Measurements from ENCODE around the gene ARAP1.

The ARAP1 gene

DNA sequence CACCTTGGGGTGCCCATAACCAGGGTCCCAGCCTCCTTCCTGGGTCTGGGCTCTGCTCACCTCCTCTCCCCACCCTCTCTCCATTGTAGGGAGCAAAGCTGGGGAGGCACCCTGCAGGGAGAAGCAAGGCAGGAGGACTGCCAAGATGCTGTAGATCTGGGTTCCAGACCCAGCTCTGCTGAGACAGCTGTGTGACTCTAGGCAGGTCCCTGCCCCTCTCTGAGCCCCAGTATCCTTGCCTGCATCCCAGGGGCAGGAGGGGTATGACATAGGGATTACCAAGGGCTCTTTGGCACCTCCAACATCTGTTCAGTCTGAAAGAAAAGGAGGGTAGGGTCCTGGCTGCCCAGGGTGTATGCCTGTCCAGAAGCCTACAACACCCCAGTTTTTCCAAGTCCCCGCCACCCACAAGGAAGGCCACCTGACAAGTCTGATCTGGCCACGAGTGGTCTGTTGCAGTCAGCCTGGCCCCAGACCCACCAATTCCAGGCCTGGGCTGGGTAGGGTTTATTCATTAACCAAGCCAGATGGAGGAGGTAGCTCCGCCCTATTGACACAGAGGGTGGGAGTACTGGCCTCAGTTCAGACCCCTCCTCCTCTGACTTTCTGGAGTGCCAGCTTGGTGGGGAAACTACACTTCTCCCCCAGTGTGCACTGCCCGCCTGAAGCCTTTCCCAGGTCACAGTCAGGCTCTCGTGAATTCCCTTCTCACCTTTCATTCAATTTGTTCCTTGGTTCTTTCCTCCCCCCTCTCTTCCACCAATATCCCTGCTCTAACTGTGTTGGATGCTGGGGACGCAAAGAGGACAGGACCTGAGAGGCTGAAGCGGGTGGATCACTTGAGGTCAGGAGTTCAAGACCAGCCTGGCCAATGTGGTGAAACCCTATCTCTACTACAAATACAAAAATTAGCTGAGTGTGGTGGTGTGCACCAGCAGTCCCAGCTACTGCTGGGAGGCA is 26.6 kb upstream of the ARAP1 start:
- TF ChIP-seq, protein P1, sequence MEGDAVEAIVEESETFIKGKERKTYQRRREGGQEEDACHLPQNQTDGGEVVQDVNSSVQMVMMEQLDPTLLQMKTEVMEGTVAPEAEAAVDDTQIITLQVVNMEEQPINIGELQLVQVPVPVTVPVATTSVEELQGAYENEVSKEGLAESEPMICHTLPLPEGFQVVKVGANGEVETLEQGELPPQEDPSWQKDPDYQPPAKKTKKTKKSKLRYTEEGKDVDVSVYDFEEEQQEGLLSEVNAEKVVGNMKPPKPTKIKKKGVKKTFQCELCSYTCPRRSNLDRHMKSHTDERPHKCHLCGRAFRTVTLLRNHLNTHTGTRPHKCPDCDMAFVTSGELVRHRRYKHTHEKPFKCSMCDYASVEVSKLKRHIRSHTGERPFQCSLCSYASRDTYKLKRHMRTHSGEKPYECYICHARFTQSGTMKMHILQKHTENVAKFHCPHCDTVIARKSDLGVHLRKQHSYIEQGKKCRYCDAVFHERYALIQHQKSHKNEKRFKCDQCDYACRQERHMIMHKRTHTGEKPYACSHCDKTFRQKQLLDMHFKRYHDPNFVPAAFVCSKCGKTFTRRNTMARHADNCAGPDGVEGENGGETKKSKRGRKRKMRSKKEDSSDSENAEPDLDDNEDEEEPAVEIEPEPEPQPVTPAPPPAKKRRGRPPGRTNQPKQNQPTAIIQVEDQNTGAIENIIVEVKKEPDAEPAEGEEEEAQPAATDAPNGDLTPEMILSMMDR (conservative IDR thresholded peaks at IDR 0.05; ENCODE audit: control insufficient read depth, insufficient read depth, low read depth, low read length) = no peak
- no peak for DNase-seq (ENCODE audit: low read depth)
- H3K4me3 ChIP-seq (ENCODE audit: control insufficient read depth, low read depth, low read length) = no peak overlapping the region

DNA sequence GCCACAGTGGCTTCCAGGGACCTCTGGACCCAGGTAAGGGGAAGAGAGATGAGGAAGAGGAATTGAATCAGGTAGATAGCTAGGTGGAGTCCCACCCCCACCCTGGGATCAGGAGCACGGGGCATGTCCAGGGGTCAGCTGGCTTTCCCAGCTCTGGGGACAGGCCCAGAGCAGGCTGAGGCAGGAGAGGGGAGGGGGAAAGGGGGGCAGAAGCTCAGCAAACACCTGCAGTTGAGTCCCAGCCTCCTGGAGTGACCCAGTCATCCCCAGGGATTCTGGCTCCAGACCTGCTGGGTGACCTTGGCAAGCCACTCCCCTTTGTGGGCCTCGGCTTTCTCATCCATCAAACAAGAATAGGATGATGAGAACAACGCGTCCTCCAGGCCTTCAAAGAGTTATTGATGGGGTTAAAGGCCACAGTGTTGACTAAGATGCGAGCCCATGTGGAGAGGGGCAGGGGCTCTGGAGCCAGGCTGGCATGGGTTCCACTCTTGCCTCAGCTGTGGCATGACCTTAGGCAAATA is 25.6 kb upstream of the ARAP1 start:
- H3K4me3 ChIP-seq (ENCODE audit: control insufficient read depth, low read depth, low read length) = no peak overlapping the region
- TF ChIP-seq, protein P1 (conservative IDR thresholded peaks at IDR 0.05; ENCODE audit: control insufficient read depth, insufficient read depth, low read depth, low read length) = no peak
- no peak for DNase-seq (ENCODE audit: low read depth)

GRCh38 chr11:72776844-72777754 is 24.9 kb upstream of the ARAP1 start:
- TF ChIP-seq, protein P1 (conservative IDR thresholded peaks at IDR 0.05; ENCODE audit: control insufficient read depth, insufficient read depth, low read depth, low read length) = no peak
- H3K4me3 ChIP-seq (ENCODE audit: control insufficient read depth, low read depth, low read length) = no peak overlapping the region
- DNase-seq (ENCODE audit: low read depth) = no peak

DNA sequence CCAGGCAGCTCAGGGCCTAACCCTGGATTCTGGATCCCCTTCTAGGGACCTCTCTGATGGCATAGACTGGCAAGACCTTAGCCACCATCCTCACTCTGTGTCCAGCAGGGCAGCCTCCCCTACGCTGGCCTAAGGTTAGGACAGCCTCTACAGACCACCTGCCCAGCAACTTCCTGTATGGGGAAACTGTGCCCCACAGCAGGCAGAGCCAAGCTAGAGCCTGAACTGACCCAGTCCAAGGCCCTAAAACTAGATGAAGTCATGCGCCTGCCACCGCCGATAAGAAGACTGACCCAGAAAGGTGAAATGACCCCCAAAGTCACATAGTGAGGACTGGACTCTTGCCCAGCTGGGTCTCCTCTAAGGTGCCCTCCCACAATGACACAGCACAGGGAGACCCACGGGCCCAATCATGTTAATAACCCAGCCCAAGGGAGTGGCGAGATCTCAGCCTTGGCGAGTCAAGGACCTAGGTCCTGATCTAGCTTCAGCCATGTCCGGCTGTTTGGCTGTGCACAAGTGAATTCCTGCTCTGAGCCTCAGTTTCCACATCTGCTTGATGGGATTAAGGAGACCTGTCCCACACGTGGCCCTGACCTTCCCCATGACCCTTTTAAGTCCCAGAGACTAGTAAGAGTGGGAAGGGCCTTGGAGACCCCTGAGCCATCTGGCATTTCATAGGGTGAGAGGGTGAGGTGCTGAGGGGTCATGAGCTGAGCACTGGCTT is 24.1 kb upstream of the ARAP1 start:
- no peak for DNase-seq (ENCODE audit: low read depth)
- no peak overlapping the region for H3K4me3 ChIP-seq (ENCODE audit: control insufficient read depth, low read depth, low read length)
- TF ChIP-seq, protein P1 (conservative IDR thresholded peaks at IDR 0.05; ENCODE audit: control insufficient read depth, insufficient read depth, low read depth, low read length) = no peak

DNA sequence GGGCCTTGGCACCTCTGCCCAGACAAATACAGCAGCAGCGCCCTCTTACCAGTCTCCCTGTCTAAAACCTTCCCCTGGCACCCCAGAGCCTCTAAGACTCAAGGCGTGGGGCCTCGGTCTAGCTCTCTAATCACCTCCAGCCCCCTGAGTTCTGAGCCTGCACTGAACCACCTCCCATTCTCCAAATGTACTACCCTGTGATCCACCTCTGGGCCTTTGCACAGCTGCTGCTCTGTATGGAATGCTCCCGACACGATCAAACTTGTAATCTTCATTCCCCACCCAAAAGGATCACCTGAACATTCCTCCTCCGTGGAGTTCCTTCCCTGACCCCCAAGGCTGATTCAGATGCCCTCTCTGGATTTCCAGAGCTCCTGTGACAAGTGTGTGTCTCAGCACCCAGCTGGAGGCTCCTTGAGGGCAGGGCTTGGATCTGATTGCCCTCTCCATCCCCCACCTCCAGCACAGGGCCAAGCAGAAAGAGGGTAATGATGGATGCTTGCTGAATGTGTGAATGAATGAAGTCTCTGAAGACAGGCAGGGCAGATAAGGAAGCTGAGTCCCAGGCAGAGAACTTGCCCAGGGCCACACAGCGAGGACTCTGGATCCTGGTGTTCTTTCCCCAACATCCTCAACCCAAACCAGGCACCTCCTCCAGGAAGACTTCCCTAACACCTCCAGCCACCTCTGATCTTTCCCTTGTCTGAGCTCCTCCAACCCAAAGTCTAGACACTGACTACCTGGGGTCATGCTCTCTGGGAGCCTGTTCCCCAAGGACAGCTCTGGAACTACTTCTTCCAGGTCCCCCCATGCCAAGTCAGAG is 23.3 kb upstream of the ARAP1 start:
- TF ChIP-seq, protein P1 (conservative IDR thresholded peaks at IDR 0.05; ENCODE audit: control insufficient read depth, insufficient read depth, low read depth, low read length) = no peak
- DNase-seq (ENCODE audit: low read depth) = no peak

More for the DNA sequence above, 23.3 kb upstream of the ARAP1 start:
- no peak overlapping the region for H3K4me3 ChIP-seq (ENCODE audit: control insufficient read depth, low read depth, low read length)
